Stomach smooth muscle (tissue), 2 donors: ENCODE data around the gene CLDN14.

ENCODE experiments used
- H3K27ac ChIP-seq: one replicate; pipeline ENCODE4 v1.7.0; 2013; ENCODE audit warnings: mild to moderate bottlenecking, low read length, inconsistent platforms
- H3K27me3 ChIP-seq, 2 donors: one replicate each; pipeline ENCODE4 v1.7.0; 2013; ENCODE audit warnings: low read length in 2 of 2; ENCODE audit not compliant: insufficient read depth in 2 of 2, control insufficient read depth in 1 of 2
- H3K36me3 ChIP-seq, 2 donors: one replicate each; pipeline ENCODE4 v1.7.0; 2013; ENCODE audit warnings: low read length in 2 of 2; ENCODE audit not compliant: control insufficient read depth in 2 of 2, insufficient read depth in 2 of 2
- H3K4me1 ChIP-seq: one replicate; pipeline ENCODE4 v1.7.0; 2013; ENCODE audit warnings: low read length; ENCODE audit not compliant: control insufficient read depth, insufficient read depth
- H3K4me3 ChIP-seq, 2 donors: one replicate each; pipeline ENCODE4 v1.7.0; 2013; ENCODE audit warnings: low read length in 2 of 2
- H3K9ac ChIP-seq, 2 donors: one replicate each; pipeline ENCODE4 v1.7.0; 2013; ENCODE audit warnings: low read length in 2 of 2, mild to moderate bottlenecking in 1 of 2
- H3K9me3 ChIP-seq, 2 donors: one replicate each; pipeline ENCODE4 v1.7.0; 2013; ENCODE audit warnings: low read length in 2 of 2; ENCODE audit not compliant: control insufficient read depth in 2 of 2
- donor health status: healthy.
- donor health status: Pancreatic carcinoma.

The CLDN14 gene

GRCh38 chr21:36422279-36423098 is 57.4 kb downstream of the CLDN14 start:
- H3K9ac ChIP-seq, result no peak overlapping the region
- H3K27me3 ChIP-seq, result no peaks in the 10 kb centered on the region
- H3K4me3 ChIP-seq, result no peak overlapping the region
- no peak overlapping the region for H3K27ac ChIP-seq
- no peaks in the 10 kb centered on the region for H3K9me3 ChIP-seq
- no peaks in the 10 kb centered on the region for H3K36me3 ChIP-seq
- H3K4me1 ChIP-seq, result peaks cover 2% of the 10 kb centered on the region

DNA sequence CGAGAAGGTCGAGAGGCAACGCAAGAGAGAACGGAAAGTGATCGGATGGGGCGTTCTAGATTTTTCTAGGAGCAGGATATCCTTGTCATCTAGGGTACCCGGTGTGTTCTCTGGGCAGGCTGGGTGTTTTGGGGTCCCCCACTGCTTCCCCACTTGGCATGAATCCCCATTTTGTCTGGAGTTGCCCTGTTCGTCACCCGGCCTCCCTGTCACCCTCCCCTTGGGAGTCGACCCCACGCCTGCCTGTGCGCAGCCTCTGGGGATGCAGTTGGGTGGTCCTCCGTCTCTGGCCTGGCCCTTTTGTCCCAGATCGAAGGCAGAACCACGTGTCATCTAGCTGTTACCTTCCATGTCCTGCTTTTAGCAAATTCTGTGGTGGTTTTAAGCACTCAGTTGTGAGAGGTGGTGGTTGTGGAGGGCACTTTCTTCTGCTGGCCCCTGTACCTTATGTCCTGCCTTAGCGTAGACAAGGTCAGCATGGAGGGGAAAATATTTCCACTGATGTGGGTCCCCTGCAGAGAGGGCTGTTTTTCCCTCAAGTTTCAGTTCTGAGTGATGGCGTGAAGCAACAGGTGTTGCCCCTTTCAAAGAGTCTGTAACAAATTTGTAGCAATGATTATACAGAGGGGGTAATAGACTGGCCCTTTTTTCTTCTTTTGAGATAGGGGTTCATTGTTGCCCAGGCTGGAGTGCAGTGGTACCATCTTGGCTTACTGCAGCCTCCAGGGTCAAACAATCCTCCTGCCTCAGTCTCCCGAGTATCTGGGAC is 59.2 kb downstream of the CLDN14 start:
- Histone ChIP-seq H3K9ac (no peak overlapping the region), H3K4me3 (no peak overlapping the region), H3K27me3 (no peaks in the 10 kb centered on the region), H3K27ac (no peak overlapping the region), H3K36me3 (no peaks in the 10 kb centered on the region), H3K4me1 (peaks cover 2% of the 10 kb centered on the region), H3K9me3 (no peaks in the 10 kb centered on the region)

DNA sequence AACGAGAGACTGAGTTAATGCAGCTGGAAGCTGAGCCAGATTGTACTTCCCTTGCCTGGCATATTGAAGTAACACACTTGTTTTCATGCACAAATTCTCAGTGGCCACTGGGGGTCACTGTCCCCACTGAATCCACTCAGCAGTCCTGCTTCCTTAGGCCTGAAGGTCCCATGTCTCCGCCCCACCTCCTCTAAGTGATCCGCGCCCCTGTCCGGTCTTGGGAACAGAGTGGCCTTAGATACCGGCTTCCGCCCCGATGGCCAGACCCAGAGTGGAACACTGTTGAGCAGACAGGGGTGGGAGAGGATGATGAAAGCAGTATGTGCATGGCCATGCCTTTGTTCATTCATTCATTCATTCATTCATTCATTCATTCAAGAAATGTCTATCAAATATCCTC is 59.9 kb downstream of the CLDN14 start:
- Histone ChIP-seq H3K36me3 (no peaks in the 10 kb centered on the region), H3K9ac (no peak overlapping the region), H3K9me3 (no peaks in the 10 kb centered on the region), H3K27me3 (no peaks in the 10 kb centered on the region), H3K4me3 (no peak overlapping the region), H3K27ac (no peak overlapping the region), H3K4me1 (peaks cover 2% of the 10 kb centered on the region)

- H3K9me3 ChIP-seq, result no peaks in the 10 kb centered on the region
- H3K9ac ChIP-seq, result no peak overlapping the region
- H3K36me3 ChIP-seq, result no peaks in the 10 kb centered on the region
- H3K27ac ChIP-seq, result no peak overlapping the region
- no peaks in the 10 kb centered on the region for H3K27me3 ChIP-seq
- no peak overlapping the region for H3K4me3 ChIP-seq
- H3K4me1 ChIP-seq, result peaks cover 2% of the 10 kb centered on the region
Measured at GRCh38 chr21:36419241-36419640, 60.7 kb downstream of the CLDN14 start.

GRCh38 chr21:36415375-36415774 is 64.5 kb downstream of the CLDN14 start:
- H3K9me3 ChIP-seq, result no peaks in the 10 kb centered on the region
- peaks cover 0 to 2% of the 10 kb centered on the region in 2 donors for H3K36me3 ChIP-seq
- peaks cover 2% of the 10 kb centered on the region for H3K4me1 ChIP-seq
- no peak overlapping the region for H3K27ac ChIP-seq
- no peak overlapping the region for H3K4me3 ChIP-seq
- H3K9ac ChIP-seq, result no peak overlapping the region
- no peaks in the 10 kb centered on the region for H3K27me3 ChIP-seq

GRCh38 chr21:36412916-36413315 is 67.0 kb downstream of the CLDN14 start:
- no peak overlapping the region for H3K9ac ChIP-seq
- no peaks in the 10 kb centered on the region for H3K27me3 ChIP-seq
- H3K4me1 ChIP-seq, result no peaks in the 10 kb centered on the region
- H3K9me3 ChIP-seq, result no peaks in the 10 kb centered on the region
- no peak overlapping the region for H3K4me3 ChIP-seq
- H3K27ac ChIP-seq, result no peak overlapping the region
- peaks cover 0 to 2% of the 10 kb centered on the region in 2 donors for H3K36me3 ChIP-seq

DNA sequence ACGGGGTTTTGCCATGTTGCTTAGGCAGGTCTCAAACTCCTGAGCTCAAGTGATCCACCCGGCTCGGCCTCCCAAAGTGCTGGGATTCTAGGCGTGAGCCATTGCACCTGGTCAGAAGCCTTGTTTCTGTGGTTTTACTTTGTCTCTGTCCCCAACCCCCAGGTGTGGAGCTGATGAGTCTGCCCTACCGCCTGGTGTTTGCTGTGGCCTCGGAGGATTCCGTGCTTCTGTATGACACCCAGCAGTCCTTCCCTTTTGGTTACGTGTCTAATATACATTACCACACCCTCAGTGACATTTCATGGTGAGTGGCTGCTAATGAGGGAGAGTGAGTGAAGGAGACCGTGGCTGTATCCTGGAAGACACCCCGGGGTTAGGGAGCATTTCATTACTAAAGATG is 68.6 kb downstream of the CLDN14 start:
- peaks cover 0 to 2% of the 10 kb centered on the region in 2 donors for H3K36me3 ChIP-seq
- H3K27ac ChIP-seq, result no peak overlapping the region
- H3K4me3 ChIP-seq, result no peak overlapping the region
- no peaks in the 10 kb centered on the region for H3K4me1 ChIP-seq
- H3K9ac ChIP-seq, result no peak overlapping the region
- no peaks in the 10 kb centered on the region for H3K9me3 ChIP-seq
- H3K27me3 ChIP-seq, result no peaks in the 10 kb centered on the region
